ENCODE measurements around the gene MYDGF.

GRCh38 chr19:4662020-4662695 lies 8.0 kb downstream of the MYDGF start:
- TF ChIP-seq CTCF (conservative IDR thresholded peaks at IDR 0.05; ENCODE audit: low read depth, low read length), result no peak
- no peak for TF ChIP-seq EZH2 (IDR thresholded peaks at IDR 0.05; ENCODE audit: borderline replicate concordance, low read depth, low read length, poor library complexity, severe bottlenecking)
